Measurements from ENCODE around the gene AQP5.

The AQP5 gene

GRCh38 chr12:49961111-49961922, at the start of gene AQP5:
Gene AQP5 (plus strand): TSS chr12:49961872. CDS start chr12:49962018, 146 bp downstream.
- DNase-seq: no peak

- no peak for DNase-seq
These were observed 49.1 kb upstream of the AQP5 start for GRCh38 chr12:49912345-49913255.

- no peak for DNase-seq
These were observed 45.3 kb upstream of the AQP5 start for GRCh38 chr12:49916129-49916919.

- DNase-seq: no peak
These were observed 44.4 kb upstream of the AQP5 start for GRCh38 chr12:49917166-49917787.

- DNase-seq: no peak
These were observed 43.9 kb upstream of the AQP5 start for GRCh38 chr12:49917788-49918173.

- DNase-seq: no peak
These were observed 41.3 kb upstream of the AQP5 start for GRCh38 chr12:49920241-49920914.

- no peak for DNase-seq
These were observed 40.8 kb upstream of the AQP5 start for GRCh38 chr12:49920915-49921286.

- no peak for DNase-seq
These were observed 40.4 kb upstream of the AQP5 start for GRCh38 chr12:49921299-49921698.

GRCh38 chr12:49921936-49922335, 39.7 kb upstream of the AQP5 start:
- no peak for DNase-seq

- no peak for DNase-seq
These were observed 39.2 kb upstream of the AQP5 start for GRCh38 chr12:49922349-49923034.

GRCh38 chr12:49923035-49923644, 38.5 kb upstream of the AQP5 start:
- no peak for DNase-seq

- DNase-seq: no peak
These were observed 37.7 kb upstream of the AQP5 start for GRCh38 chr12:49923880-49924556.

GRCh38 chr12:49924628-49925246, 36.9 kb upstream of the AQP5 start:
- no peak for DNase-seq

GRCh38 chr12:49925433-49926204, 36.1 kb upstream of the AQP5 start:
- no peak for DNase-seq

- DNase-seq: no peak
These were observed 33.2 kb upstream of the AQP5 start for GRCh38 chr12:49928471-49928870.

GRCh38 chr12:49929581-49929980, 32.1 kb upstream of the AQP5 start:
- DNase-seq: no peak

- DNase-seq: no peak
These were observed 31.0 kb upstream of the AQP5 start for GRCh38 chr12:49930515-49931288.

- no peak for DNase-seq
These were observed 29.6 kb upstream of the AQP5 start for GRCh38 chr12:49932023-49932422.

All from stimulated activated CD4-positive, alpha-beta T cell treated with anti-CD3 and anti-CD28 coated beads, Interleukin-15, amount 100 ng/mL, for 24 hours (primary cell).